Neuron (in vitro differentiated cells): ENCODE data around the gene TSNAXIP1.

Experiments
- H2AFZ ChIP-seq: one replicate; pipeline ENCODE4 v1.6.1; 2013; ENCODE audit warnings: low read depth, mild to moderate bottlenecking, inconsistent platforms, low read length, moderate library complexity
- H3K27me3 ChIP-seq: one replicate; pipeline ENCODE4 v1.6.1; 2013; ENCODE audit warnings: low read length; ENCODE audit not compliant: insufficient read depth
- H3K36me3 ChIP-seq: one replicate; pipeline ENCODE4 v1.6.1; 2013; ENCODE audit warnings: low read length; ENCODE audit not compliant: insufficient read depth
- H3K4me1 ChIP-seq: one replicate; pipeline ENCODE4 v1.6.1; 2013; ENCODE audit warnings: low read length; ENCODE audit not compliant: insufficient read depth
- H3K4me3 ChIP-seq: 2 replicates; pipeline ENCODE4 v1.5.1; 2013; ENCODE audit warnings: mild to moderate bottlenecking, low read length, moderate library complexity
- H3K9me3 ChIP-seq: one replicate; pipeline ENCODE4 v1.6.1; 2013; ENCODE audit warnings: low read length

The TSNAXIP1 gene

DNA sequence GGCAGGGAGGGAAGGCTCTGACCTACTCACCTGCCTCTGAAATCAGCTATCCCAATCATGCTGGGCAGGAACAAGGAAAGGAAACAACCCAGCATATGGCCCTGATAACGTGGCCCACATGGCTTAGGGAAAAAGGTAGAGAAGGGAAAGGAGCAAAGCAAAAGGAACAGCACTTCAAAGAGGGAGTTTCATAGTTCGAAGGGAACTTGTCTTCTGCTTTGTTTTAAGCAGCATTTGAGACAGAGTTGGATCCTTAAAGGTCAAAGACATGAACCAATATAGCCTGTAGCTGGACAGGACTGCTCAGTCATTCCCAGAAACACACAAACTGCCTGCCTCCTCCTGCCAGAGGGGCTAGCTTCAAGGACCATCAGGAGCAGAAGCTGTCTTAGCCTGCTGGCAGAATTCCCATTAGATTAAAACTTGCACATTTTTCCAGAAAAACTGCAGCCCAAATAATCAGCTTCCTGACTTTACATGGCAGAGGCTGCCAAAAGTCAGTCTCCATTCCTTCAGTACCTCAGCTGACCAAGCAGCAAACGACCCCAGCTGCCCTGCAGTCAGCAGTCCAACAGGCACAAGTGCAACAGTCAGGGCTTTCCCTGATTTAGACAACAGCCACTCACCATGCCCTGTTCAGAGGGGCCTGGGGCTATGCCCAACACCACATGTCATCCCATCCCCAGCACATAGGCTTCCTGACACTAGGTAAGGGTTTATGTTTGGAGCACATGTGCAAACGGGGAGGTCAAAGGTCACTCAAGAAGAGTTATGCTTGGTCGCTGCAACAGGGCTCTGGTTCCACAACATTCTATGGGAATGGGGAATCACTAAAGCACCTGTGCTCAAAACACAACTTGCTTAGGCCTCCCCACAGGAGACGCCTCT is 32.9 kb upstream of the TSNAXIP1 start:
- Histone ChIP-seq H3K9me3 (peaks cover 4% of the 10 kb centered on the region), H3K36me3 (peaks cover 4% of the 10 kb centered on the region), H3K4me1 (peaks cover 3% of the 10 kb centered on the region), H2AFZ (no peak overlapping the region), H3K4me3 (no peak overlapping the region), H3K27me3 (no peaks in the 10 kb centered on the region)

DNA sequence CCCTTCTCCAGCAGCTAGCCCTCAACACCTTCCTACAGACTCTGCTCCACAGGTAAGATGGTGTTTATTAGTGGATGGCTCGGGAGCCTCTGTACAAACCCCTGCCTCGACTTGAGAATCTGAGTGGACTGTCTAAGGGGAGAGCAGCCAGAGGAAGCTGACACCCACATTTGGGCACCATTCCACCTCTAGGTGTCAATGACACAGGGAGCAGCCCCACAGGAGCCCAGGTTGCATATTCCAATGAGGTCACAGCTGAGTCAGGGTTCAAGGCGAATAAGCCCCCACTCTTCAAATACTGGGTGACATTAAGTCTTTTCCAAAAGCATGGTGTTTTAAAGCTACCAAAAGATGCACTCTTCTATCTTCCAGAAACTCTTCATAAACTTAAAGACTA is 32.2 kb upstream of the TSNAXIP1 start:
- no peak overlapping the region for H2AFZ ChIP-seq

DNA sequence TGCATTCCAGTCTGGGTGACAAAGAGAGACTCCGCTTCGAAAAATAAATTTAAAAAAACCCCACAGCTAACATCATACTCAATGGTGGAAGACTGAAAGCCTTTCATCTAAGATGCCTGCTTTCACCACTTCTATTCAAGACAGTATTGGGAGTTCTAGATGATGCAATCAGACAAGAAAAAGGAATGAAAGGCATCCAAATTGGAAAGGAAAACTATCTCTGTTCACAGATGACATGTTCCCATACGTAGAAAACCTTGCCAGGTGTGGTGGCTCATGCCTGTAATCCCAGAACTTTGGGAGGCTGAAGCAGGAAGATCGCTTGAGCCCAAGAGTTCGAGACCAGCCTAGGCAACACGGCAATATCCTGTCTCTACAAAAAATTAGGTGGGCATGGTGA is 31.4 kb upstream of the TSNAXIP1 start:
- H3K27me3 ChIP-seq = no peaks in the 10 kb centered on the region
- peaks cover 4% of the 10 kb centered on the region for H3K9me3 ChIP-seq
- no peak overlapping the region for H2AFZ ChIP-seq
- H3K36me3 ChIP-seq = peaks cover 4% of the 10 kb centered on the region
- H3K4me1 ChIP-seq = no peaks in the 10 kb centered on the region
- H3K4me3 ChIP-seq = no peak overlapping the region

More for the DNA sequence above, 32.2 kb upstream of the TSNAXIP1 start:
- Histone ChIP-seq H3K27me3 (no peaks in the 10 kb centered on the region), H3K9me3 (peaks cover 4% of the 10 kb centered on the region), H3K36me3 (peaks cover 4% of the 10 kb centered on the region), H3K4me1 (peaks cover 3% of the 10 kb centered on the region), H3K4me3 (no peak overlapping the region)

- Histone ChIP-seq H3K36me3 (peaks cover 6% of the 10 kb centered on the region), H3K4me3 (no peak overlapping the region), H3K4me1 (no peaks in the 10 kb centered on the region), H3K9me3 (peaks cover 4% of the 10 kb centered on the region), H3K27me3 (no peaks in the 10 kb centered on the region), H2AFZ (no peak overlapping the region)
Measured at GRCh38 chr16:67779256-67780014, 27.3 kb upstream of the TSNAXIP1 start.

DNA sequence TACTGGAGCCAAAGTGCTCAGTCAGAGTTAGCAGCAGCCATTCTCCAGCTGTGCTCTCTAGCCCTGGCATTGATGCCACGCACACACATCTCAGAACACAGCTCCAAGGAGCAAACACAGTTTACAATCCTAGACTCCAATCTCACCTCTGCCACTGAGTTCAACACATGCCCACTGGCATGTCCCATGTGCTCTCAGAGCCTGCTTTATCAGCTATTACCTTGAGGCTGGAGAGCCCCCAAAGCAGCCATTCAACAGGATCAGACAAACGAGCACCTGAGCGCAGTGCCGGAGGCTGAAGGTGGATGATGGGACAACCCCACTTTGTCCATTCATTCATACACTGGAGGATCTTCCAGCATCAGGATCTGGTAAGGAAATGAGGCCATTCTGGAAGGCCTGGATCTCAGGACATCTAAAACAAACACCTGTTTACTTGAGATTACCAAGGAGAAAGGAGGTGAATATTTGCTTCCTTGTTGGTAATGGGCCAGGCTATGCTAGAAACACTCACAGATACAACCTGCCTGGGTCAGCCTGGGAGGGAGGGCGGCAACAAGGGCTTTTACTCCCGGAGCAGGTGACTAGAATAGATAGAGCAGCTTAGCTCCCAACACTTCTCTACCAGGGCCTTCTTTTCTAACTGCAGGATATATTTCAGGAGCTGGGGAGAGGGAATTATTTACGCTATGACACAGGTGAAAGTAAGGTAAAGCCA is 25.7 kb upstream of the TSNAXIP1 start:
- H3K4me1 ChIP-seq = no peaks in the 10 kb centered on the region
- no peak overlapping the region for H3K4me3 ChIP-seq
- no peaks in the 10 kb centered on the region for H3K9me3 ChIP-seq
- H3K27me3 ChIP-seq = no peaks in the 10 kb centered on the region
- peaks cover 6% of the 10 kb centered on the region for H3K36me3 ChIP-seq
- no peak overlapping the region for H2AFZ ChIP-seq

DNA sequence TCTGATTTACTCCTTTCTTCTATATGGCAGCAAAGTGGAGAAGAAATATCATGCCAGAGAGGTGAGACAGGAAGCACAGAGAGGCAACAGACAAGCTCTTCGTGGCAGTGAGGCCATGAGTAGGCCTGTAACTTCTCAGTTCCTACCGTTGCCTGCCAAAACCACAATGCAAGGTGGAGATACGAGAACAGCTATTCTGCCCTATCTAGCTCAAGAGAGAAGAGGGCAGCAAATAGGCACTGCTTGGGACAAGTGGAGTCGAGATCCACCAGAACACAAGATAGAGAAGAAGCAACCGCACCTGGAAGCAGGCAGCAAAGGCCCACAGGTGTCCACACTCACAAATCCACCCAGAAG is 25.1 kb upstream of the TSNAXIP1 start:
- H3K4me1 ChIP-seq = no peaks in the 10 kb centered on the region
- H2AFZ ChIP-seq = no peak overlapping the region
- no peaks in the 10 kb centered on the region for H3K9me3 ChIP-seq
- H3K4me3 ChIP-seq = no peak overlapping the region
- H3K27me3 ChIP-seq = no peaks in the 10 kb centered on the region
- peaks cover 6% of the 10 kb centered on the region for H3K36me3 ChIP-seq

- Histone ChIP-seq H3K9me3 (no peaks in the 10 kb centered on the region), H3K27me3 (no peaks in the 10 kb centered on the region), H3K4me1 (no peaks in the 10 kb centered on the region), H3K36me3 (peaks cover 6% of the 10 kb centered on the region), H3K4me3 (no peak overlapping the region), H2AFZ (no peak overlapping the region)
Measured at GRCh38 chr16:67782567-67783352, 23.9 kb upstream of the TSNAXIP1 start.

GRCh38 chr16:67783353-67783725 is 23.4 kb upstream of the TSNAXIP1 start:
- Histone ChIP-seq H3K9me3 (no peaks in the 10 kb centered on the region), H3K27me3 (no peaks in the 10 kb centered on the region), H3K4me1 (no peaks in the 10 kb centered on the region)

GRCh38 chr16:67786491-67786890 is 20.2 kb upstream of the TSNAXIP1 start:
- Histone ChIP-seq H3K4me1 (no peaks in the 10 kb centered on the region), H3K9me3 (no peaks in the 10 kb centered on the region), H3K27me3 (no peaks in the 10 kb centered on the region), H3K4me3 (no peak overlapping the region), H2AFZ (no peak overlapping the region), H3K36me3 (peaks cover under 1% of the 10 kb centered on the region)

More at GRCh38 chr16:67783353-67783725, 23.4 kb upstream of the TSNAXIP1 start:
- Histone ChIP-seq H3K4me3 (no peak overlapping the region), H3K36me3 (peaks cover 6% of the 10 kb centered on the region), H2AFZ (no peak overlapping the region)

DNA sequence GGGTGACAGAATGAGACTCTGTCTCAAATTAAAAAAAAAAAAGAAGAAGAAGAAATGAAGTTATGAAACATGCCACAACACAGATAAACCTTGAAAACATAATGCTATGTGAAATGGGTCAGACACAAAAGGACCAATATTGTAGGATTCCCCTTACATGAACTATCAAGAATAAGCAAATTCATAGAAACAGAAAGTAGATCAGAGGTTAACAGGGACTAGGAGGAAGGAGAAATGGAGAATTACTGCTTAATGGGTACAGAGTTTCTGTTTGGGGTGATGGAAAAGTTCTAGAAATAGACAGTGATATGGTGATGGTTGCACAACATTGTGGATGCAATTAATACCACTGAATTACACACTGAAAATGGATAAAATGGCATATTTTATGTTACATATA is 16.6 kb upstream of the TSNAXIP1 start:
- Histone ChIP-seq H3K4me1 (no peaks in the 10 kb centered on the region), H2AFZ (no peak overlapping the region), H3K4me3 (no peak overlapping the region), H3K9me3 (no peaks in the 10 kb centered on the region), H3K36me3 (no peaks in the 10 kb centered on the region), H3K27me3 (no peaks in the 10 kb centered on the region)

DNA sequence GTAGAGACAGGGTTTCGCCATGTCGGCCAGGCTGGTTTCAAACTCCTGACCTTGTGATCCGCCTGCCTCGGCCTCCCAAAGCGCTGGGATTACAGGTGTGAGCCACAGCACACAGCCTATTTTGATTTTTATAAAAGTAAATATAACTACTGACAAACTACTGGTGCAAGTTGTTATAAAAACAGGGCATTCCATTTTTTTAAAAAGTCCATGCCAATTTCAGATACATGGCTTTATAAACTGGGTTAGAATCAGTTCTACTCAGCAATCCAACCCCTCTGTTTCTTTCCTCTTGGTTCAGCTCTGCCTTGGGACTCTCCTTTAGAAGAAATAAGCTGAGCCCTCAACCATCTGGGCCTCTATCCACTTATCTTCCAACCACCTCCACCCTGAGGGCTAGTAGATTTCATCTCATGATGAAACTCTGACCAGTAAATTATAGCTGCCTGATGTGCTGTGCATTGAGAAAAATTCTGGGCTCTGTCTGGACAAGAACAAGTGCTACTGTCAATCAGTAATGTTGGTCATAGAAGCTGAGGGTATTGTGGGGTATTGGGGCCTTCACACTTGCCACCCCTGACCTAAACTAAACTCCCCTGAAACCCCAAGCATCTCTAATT is 10.5 kb upstream of the TSNAXIP1 start:
- Histone ChIP-seq H3K9me3 (no peaks in the 10 kb centered on the region), H3K36me3 (peaks cover 29% of the 10 kb centered on the region), H3K4me3 (no peak overlapping the region), H3K27me3 (no peaks in the 10 kb centered on the region), H2AFZ (no peak overlapping the region), H3K4me1 (no peaks in the 10 kb centered on the region)

- Histone ChIP-seq H3K4me1 (peaks cover 6% of the 10 kb centered on the region), H3K27me3 (no peaks in the 10 kb centered on the region), H3K36me3 (peaks cover 54% of the 10 kb centered on the region), H3K4me3 (no peak overlapping the region), H3K9me3 (no peaks in the 10 kb centered on the region), H2AFZ (no peak overlapping the region)
Measured at GRCh38 chr16:67800338-67800926, 6.3 kb upstream of the TSNAXIP1 start.
